ENCODE measurements around the gene PLXNB2.

DNA sequence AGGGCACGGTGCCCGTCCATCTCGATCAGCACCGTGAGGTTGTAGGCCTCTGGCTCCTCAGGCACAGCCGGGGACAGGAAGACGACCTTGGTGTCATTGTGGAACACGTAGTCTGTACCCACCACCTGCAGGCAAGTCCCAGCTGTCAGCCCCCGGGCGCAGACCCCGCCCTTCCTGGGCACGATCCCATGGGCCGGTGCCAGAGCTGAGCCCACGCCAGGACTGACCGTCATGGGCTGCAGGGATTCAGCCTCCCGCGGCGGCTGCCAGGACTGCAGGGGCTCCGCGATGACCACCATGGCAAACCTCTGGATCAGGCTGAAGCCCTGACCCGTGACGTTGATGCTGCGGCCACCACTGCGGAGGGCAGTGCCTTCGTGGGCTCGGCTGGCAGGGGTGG is 25.5 kb downstream of the PLXNB2 start:
- TF ChIP-seq, protein P1, sequence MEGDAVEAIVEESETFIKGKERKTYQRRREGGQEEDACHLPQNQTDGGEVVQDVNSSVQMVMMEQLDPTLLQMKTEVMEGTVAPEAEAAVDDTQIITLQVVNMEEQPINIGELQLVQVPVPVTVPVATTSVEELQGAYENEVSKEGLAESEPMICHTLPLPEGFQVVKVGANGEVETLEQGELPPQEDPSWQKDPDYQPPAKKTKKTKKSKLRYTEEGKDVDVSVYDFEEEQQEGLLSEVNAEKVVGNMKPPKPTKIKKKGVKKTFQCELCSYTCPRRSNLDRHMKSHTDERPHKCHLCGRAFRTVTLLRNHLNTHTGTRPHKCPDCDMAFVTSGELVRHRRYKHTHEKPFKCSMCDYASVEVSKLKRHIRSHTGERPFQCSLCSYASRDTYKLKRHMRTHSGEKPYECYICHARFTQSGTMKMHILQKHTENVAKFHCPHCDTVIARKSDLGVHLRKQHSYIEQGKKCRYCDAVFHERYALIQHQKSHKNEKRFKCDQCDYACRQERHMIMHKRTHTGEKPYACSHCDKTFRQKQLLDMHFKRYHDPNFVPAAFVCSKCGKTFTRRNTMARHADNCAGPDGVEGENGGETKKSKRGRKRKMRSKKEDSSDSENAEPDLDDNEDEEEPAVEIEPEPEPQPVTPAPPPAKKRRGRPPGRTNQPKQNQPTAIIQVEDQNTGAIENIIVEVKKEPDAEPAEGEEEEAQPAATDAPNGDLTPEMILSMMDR (IDR thresholded peaks at IDR 0.05; ENCODE audit: low read length) = no peak
- TF ChIP-seq EZH2phosphoT487 (IDR thresholded peaks at IDR 0.05; ENCODE audit: low read length) = no peak
